T-helper 17 cell (primary cell): ENCODE results near the gene GUCY1A1. TPM values are rescaled to one million over a fixed set of nuclear protein-coding genes. Genes with fewer than 3 reads are reported as not detected.

Experiments
- ATAC-seq: fragments of 150-1000 bp; cut with Tn5 transposase; 2 replicates; pipeline ENCODE4 v1.10.0; 2021; ENCODE audit warnings: mild to moderate bottlenecking, moderate library complexity
- DNase-seq, 3 donors: peaks; one replicate each; pipeline versions ENCODE4 v3.0.0 to v3.0.0-alpha.2; 2020 to 2021
- H3K9me3 ChIP-seq: one replicate; pipeline ENCODE4 v1.7.0; 2013; ENCODE audit warnings: low read length, mild to moderate bottlenecking; ENCODE audit not compliant: control insufficient read depth, poor library complexity, severe bottlenecking
- H3K27ac Mint-ChIP-seq: one replicate; pipeline ENCODE4 v1.8.0; 2022; ENCODE audit warnings: mild to moderate bottlenecking, moderate library complexity, mixed read lengths
- H3K27me3 Mint-ChIP-seq: one replicate; pipeline ENCODE4 v1.8.0; 2022; ENCODE audit warnings: mixed read lengths
- H3K36me3 Mint-ChIP-seq: one replicate; pipeline ENCODE4 v1.8.0; 2022; ENCODE audit warnings: low read depth, mixed read lengths
- H3K4me1 Mint-ChIP-seq: one replicate; pipeline ENCODE4 v1.8.0; 2022; ENCODE audit warnings: mild to moderate bottlenecking, mixed read lengths
- H3K4me3 Mint-ChIP-seq: one replicate; pipeline ENCODE4 v1.8.0; 2022; ENCODE audit warnings: mild to moderate bottlenecking, moderate library complexity, mixed read lengths
- total RNA-seq, 4 donors: library from RNA in 2 of 4; stranded (reverse) in 2 of 4; gene quantifications; one replicate each; pipeline ENCODE4 v1.2.3 and lab custom pipeline; 2022 to 2026

Gene GUCY1A1
- total RNA-seq, 2 donors from 2014 or later, result 0.85 to 14.1 TPM

- Mint-ChIP-seq H3K4me1 (no peaks in the 10 kb centered on the region), H3K27ac (no peak overlapping the region), H3K4me3 (no peak overlapping the region), H3K36me3 (no peaks in the 10 kb centered on the region), H3K27me3 (peaks cover 11% of the 10 kb centered on the region)
- H3K9me3 ChIP-seq, result no peaks in the 10 kb centered on the region
- ATAC-seq (no peak), DNase-seq (no peak)
These were observed 42.1 kb downstream of the GUCY1A1 start for GRCh38 chr4:155708782-155709181.

- no peak overlapping the region for H3K27ac Mint-ChIP-seq
- H3K4me3 Mint-ChIP-seq, result no peak overlapping the region
- no peaks in the 10 kb centered on the region for H3K9me3 ChIP-seq
- no peaks in the 10 kb centered on the region for H3K4me1 Mint-ChIP-seq
- no peaks in the 10 kb centered on the region for H3K36me3 Mint-ChIP-seq
- H3K27me3 Mint-ChIP-seq, result peaks cover 11% of the 10 kb centered on the region
- no peak for ATAC-seq
- DNase-seq, result no peak
These were observed 43.3 kb downstream of the GUCY1A1 start for GRCh38 chr4:155709918-155710317.

- Mint-ChIP-seq H3K27me3 (peaks cover 11% of the 10 kb centered on the region), H3K36me3 (no peaks in the 10 kb centered on the region), H3K4me3 (no peak overlapping the region), H3K27ac (no peak overlapping the region), H3K4me1 (no peaks in the 10 kb centered on the region)
- H3K9me3 ChIP-seq, result no peaks in the 10 kb centered on the region
- ATAC-seq (no peak), DNase-seq (no peak)
These were observed 44.9 kb downstream of the GUCY1A1 start for GRCh38 chr4:155711556-155711955.

GRCh38 chr4:155712846-155713245 is 46.2 kb downstream of the GUCY1A1 start:
- H3K9me3 ChIP-seq, result no peaks in the 10 kb centered on the region
- H3K36me3 Mint-ChIP-seq, result no peaks in the 10 kb centered on the region
- no peaks in the 10 kb centered on the region for H3K4me1 Mint-ChIP-seq
- ATAC-seq (no peak), DNase-seq (no peak)
- H3K27ac Mint-ChIP-seq, result no peak overlapping the region
- no peak overlapping the region for H3K4me3 Mint-ChIP-seq
- H3K27me3 Mint-ChIP-seq, result peaks cover 11% of the 10 kb centered on the region

GRCh38 chr4:155713911-155714310 is 47.3 kb downstream of the GUCY1A1 start:
- Mint-ChIP-seq H3K27ac (no peak overlapping the region), H3K36me3 (no peaks in the 10 kb centered on the region), H3K4me1 (no peaks in the 10 kb centered on the region), H3K27me3 (peaks cover 11% of the 10 kb centered on the region), H3K4me3 (no peak overlapping the region)
- DNase-seq (no peak), ATAC-seq (no peak)
- H3K9me3 ChIP-seq, result no peaks in the 10 kb centered on the region

- no peaks in the 10 kb centered on the region for H3K36me3 Mint-ChIP-seq
- no peak overlapping the region for H3K4me3 Mint-ChIP-seq
- H3K27ac Mint-ChIP-seq, result no peak overlapping the region
These were observed 55.7 kb downstream of the GUCY1A1 start for GRCh38 chr4:155722336-155722735.

GRCh38 chr4:155722816-155723499 is 56.3 kb downstream of the GUCY1A1 start:
- DNase-seq (no peak), ATAC-seq (no peak)
- no peaks in the 10 kb centered on the region for H3K36me3 Mint-ChIP-seq
- H3K27me3 Mint-ChIP-seq, result no peaks in the 10 kb centered on the region
- H3K4me1 Mint-ChIP-seq, result no peaks in the 10 kb centered on the region
- H3K27ac Mint-ChIP-seq, result no peak overlapping the region
- no peaks in the 10 kb centered on the region for H3K9me3 ChIP-seq
- no peak overlapping the region for H3K4me3 Mint-ChIP-seq

More at GRCh38 chr4:155722336-155722735, 55.7 kb downstream of the GUCY1A1 start:
- H3K9me3 ChIP-seq, result no peaks in the 10 kb centered on the region
- Mint-ChIP-seq H3K27me3 (no peaks in the 10 kb centered on the region), H3K4me1 (no peaks in the 10 kb centered on the region)
- ATAC-seq (no peak), DNase-seq (no peak)

- no peak overlapping the region for H3K4me3 Mint-ChIP-seq
- no peaks in the 10 kb centered on the region for H3K9me3 ChIP-seq
- no peaks in the 10 kb centered on the region for H3K4me1 Mint-ChIP-seq
- no peaks in the 10 kb centered on the region for H3K36me3 Mint-ChIP-seq
- no peak overlapping the region for H3K27ac Mint-ChIP-seq
- ATAC-seq (no peak), DNase-seq (no peak)
- H3K27me3 Mint-ChIP-seq, result no peaks in the 10 kb centered on the region
These were observed 58.1 kb downstream of the GUCY1A1 start for GRCh38 chr4:155724731-155725130.

GRCh38 chr4:155734065-155734464 is 67.4 kb downstream of the GUCY1A1 start:
- Mint-ChIP-seq H3K36me3 (no peaks in the 10 kb centered on the region), H3K27ac (no peak overlapping the region), H3K27me3 (peaks cover 6% of the 10 kb centered on the region), H3K4me1 (no peaks in the 10 kb centered on the region), H3K4me3 (no peak overlapping the region)
- no peaks in the 10 kb centered on the region for H3K9me3 ChIP-seq
- ATAC-seq (no peak), DNase-seq (no peak)

- H3K36me3 Mint-ChIP-seq, result no peaks in the 10 kb centered on the region
- no peaks in the 10 kb centered on the region for H3K4me1 Mint-ChIP-seq
- H3K9me3 ChIP-seq, result no peaks in the 10 kb centered on the region
- DNase-seq (no peak), ATAC-seq (no peak)
- peaks cover 6% of the 10 kb centered on the region for H3K27me3 Mint-ChIP-seq
- no peak overlapping the region for H3K27ac Mint-ChIP-seq
- H3K4me3 Mint-ChIP-seq, result no peak overlapping the region
These were observed 68.3 kb downstream of the GUCY1A1 start for GRCh38 chr4:155734951-155735350.

GRCh38 chr4:155735496-155735895 is 68.8 kb downstream of the GUCY1A1 start:
- no peaks in the 10 kb centered on the region for H3K4me1 Mint-ChIP-seq
- no peak overlapping the region for H3K27ac Mint-ChIP-seq
- DNase-seq, result no peak
- no peaks in the 10 kb centered on the region for H3K36me3 Mint-ChIP-seq
- no peak overlapping the region for H3K4me3 Mint-ChIP-seq
- no peak for ATAC-seq
- peaks cover 6% of the 10 kb centered on the region for H3K27me3 Mint-ChIP-seq
- H3K9me3 ChIP-seq, result no peaks in the 10 kb centered on the region

GRCh38 chr4:155738548-155738947 is 71.9 kb downstream of the GUCY1A1 start:
- peaks cover 10% of the 10 kb centered on the region for H3K27me3 Mint-ChIP-seq
- no peaks in the 10 kb centered on the region for H3K36me3 Mint-ChIP-seq
- ATAC-seq (no peak), DNase-seq (no peak)
- H3K27ac Mint-ChIP-seq, result no peak overlapping the region
- H3K4me3 Mint-ChIP-seq, result no peak overlapping the region
- no peaks in the 10 kb centered on the region for H3K4me1 Mint-ChIP-seq
- no peaks in the 10 kb centered on the region for H3K9me3 ChIP-seq

GRCh38 chr4:155741546-155741945 is 74.9 kb downstream of the GUCY1A1 start:
- ATAC-seq (no peak), DNase-seq (no peak)
- H3K4me1 Mint-ChIP-seq, result no peaks in the 10 kb centered on the region
- H3K4me3 Mint-ChIP-seq, result no peak overlapping the region
- peaks cover 10% of the 10 kb centered on the region for H3K27me3 Mint-ChIP-seq
- no peak overlapping the region for H3K27ac Mint-ChIP-seq
- H3K36me3 Mint-ChIP-seq, result no peaks in the 10 kb centered on the region
- no peaks in the 10 kb centered on the region for H3K9me3 ChIP-seq

GRCh38 chr4:155742310-155743015 is 75.8 kb downstream of the GUCY1A1 start:
- Mint-ChIP-seq H3K27me3 (peaks cover 9% of the 10 kb centered on the region), H3K4me3 (no peak overlapping the region), H3K27ac (no peak overlapping the region), H3K4me1 (no peaks in the 10 kb centered on the region), H3K36me3 (no peaks in the 10 kb centered on the region)
- DNase-seq (no peak), ATAC-seq (no peak)
- no peaks in the 10 kb centered on the region for H3K9me3 ChIP-seq
